Right lobe of liver (tissue), 6 donors: ENCODE data around the gene RAB23. TPM values are rescaled to one million over a fixed set of nuclear protein-coding genes. Genes with fewer than 3 reads are reported as not detected.
"Not testable (repeated sequence)": the region's sequence is repeated elsewhere in the genome, so short reads cannot be mapped to it uniquely, and the experiment has no call there.

Experiments used
- ATAC-seq, 4 donors: fragments of 200-7000 bp; cut with Tn5 transposase; one replicate each; pipeline ENCODE4 v1.9.1; 2020; ENCODE audit warnings: mild to moderate bottlenecking in 4 of 4, moderate library complexity in 4 of 4
- DNase-seq, 3 donors: peaks; one replicate each; pipeline ENCODE4 v3.0.0-alpha.2; 2020
- H3K27ac ChIP-seq, 3 donors: fragments of 200-600 bp; one replicate each; pipeline ENCODE4 v1.8.0; 2022
- H3K27me3 ChIP-seq, 2 donors: fragments of 200-600 bp; one replicate each; pipeline ENCODE4 v1.8.0; 2022
- H3K36me3 ChIP-seq, 4 donors: fragments of 200-600 bp; sonication (generic) in 1 of 4; one replicate each; pipeline versions ENCODE4 v1.5.1 to v1.8.0; 2017 to 2022; ENCODE audit warnings: control low read depth in 1 of 4
- H3K4me1 ChIP-seq, 4 donors: fragments of 200-600 bp; sonication (generic) in 1 of 4; one replicate each; pipeline versions ENCODE4 v1.5.1 to v1.8.0; 2017 to 2022; ENCODE audit warnings: control low read depth in 1 of 4
- H3K4me3 ChIP-seq, 3 donors: fragments of 200-600 bp; one replicate each; pipeline ENCODE4 v1.8.0; 2022
- H3K9me3 ChIP-seq, 4 donors: fragments of 200-600 bp; sonication (generic) in 1 of 4; one replicate each; pipeline versions ENCODE4 v1.5.1 to v1.8.0; 2017 to 2022; ENCODE audit warnings: control low read depth in 1 of 4
- POLR2A ChIP-seq: fragments of 450-650 bp; IDR thresholded peaks from one replicate; pipeline ENCODE4 v1.6.1; 2017; ENCODE audit warnings: antibody characterized with exemption, mild to moderate bottlenecking
- whole genome bisulfite sequencing: methylation state at CpG from one replicate; pipeline ENCODE4 v1.1.6; 2018; ENCODE audit warnings: low coverage, low lambda C conversion rate; ENCODE audit not compliant: insufficient coverage; ENCODE audit errors: missing lambda C conversion rate; 5-methylcytosine and 5-hydroxymethylcytosine counted together
- intact Hi-C, 2 donors: fragments of 100-400 bp; cut with DNase I; formaldehyde crosslinking; loops; one replicate each; pipeline versions ENCODE4 v1.11.2 to v1.14.1; 2022
- total RNA-seq, 6 experiments: library from RNA; depleted of rRNA in 2 of 6; stranded (reverse); fragments of >200 nt in 2 of 6; fragmentation: NEBNext Ultra II Directional in 3 of 6; extraction: Animal tissue kit (Norgen Biotek cat#: 25700) in 3 of 6; gene quantifications; one replicate each; pipeline versions ENCODE4 v1.1.0 to v1.2.4, GENCODE V29; 2016 to 2023
- TF ChIP-seq, protein P1 (sequence below), 4 donors: fragments of 200-600 bp in 3 of 4; fragments of 450-650 bp in 1 of 4; IDR thresholded peaks; one replicate each; pipeline versions ENCODE4 v1.5.1 to v1.8.0; 2016 to 2022; ENCODE audit warnings: antibody characterized with exemption in 4 of 4, mild to moderate bottlenecking in 2 of 4
- donor health status: DM: no; HTN: yes; CAD: no.
- donor health status: DM: no; HTN: no; CAD: no.
- donor health status: DM: no; HTN: no; CAD: no.
- donor health status: DM: no; HTN: yes; CAD: no.
- donor health status: DM: no; HTN: yes; CAD: no.

Gene RAB23
- total RNA-seq, 6 experiments from 2014 or later, result 2.0 to 3.1 (median 2.5) TPM

GRCh38 chr6:57248311-57248895 lies 26.3 kb upstream of the RAB23 start:
- Histone ChIP-seq H3K27me3 (no peaks in the 10 kb centered on the region), H3K27ac (no peak overlapping the region), H3K9me3 (no peaks in the 10 kb centered on the region), H3K4me1 (no peaks in the 10 kb centered on the region), H3K4me3 (no peak overlapping the region), H3K36me3 (no peaks in the 10 kb centered on the region)
- intact Hi-C loops, result no loop called here
- 69% methylated on average over 1 of the region's 2 CpGs for WGBS
- DNase-seq (no peak), ATAC-seq (no peak)
- no peak for TF ChIP-seq POLR2A

GRCh38 chr6:57247603-57248002 lies 25.5 kb upstream of the RAB23 start:
- ATAC-seq, result no peak
- H3K4me3 ChIP-seq, result no peak overlapping the region

GRCh38 chr6:57246307-57246706 lies 24.2 kb upstream of the RAB23 start:
- H3K27ac ChIP-seq, result no peak overlapping the region
- no peak for ATAC-seq
- no peak for DNase-seq
- 84% methylated on average over 6 of the region's 6 CpGs for WGBS
- H3K4me3 ChIP-seq, result no peak overlapping the region
- no peaks in the 10 kb centered on the region for H3K36me3 ChIP-seq
- H3K4me1 ChIP-seq, result no peaks in the 10 kb centered on the region
- TF ChIP-seq POLR2A, result no peak
- intact Hi-C loops, result no loop called here
- no peaks in the 10 kb centered on the region for H3K27me3 ChIP-seq
- no peaks in the 10 kb centered on the region for H3K9me3 ChIP-seq

More at GRCh38 chr6:57247603-57248002, 25.5 kb upstream of the RAB23 start:
- H3K36me3 ChIP-seq, result no peaks in the 10 kb centered on the region
- TF ChIP-seq POLR2A, result no peak
- TF ChIP-seq, protein P1, sequence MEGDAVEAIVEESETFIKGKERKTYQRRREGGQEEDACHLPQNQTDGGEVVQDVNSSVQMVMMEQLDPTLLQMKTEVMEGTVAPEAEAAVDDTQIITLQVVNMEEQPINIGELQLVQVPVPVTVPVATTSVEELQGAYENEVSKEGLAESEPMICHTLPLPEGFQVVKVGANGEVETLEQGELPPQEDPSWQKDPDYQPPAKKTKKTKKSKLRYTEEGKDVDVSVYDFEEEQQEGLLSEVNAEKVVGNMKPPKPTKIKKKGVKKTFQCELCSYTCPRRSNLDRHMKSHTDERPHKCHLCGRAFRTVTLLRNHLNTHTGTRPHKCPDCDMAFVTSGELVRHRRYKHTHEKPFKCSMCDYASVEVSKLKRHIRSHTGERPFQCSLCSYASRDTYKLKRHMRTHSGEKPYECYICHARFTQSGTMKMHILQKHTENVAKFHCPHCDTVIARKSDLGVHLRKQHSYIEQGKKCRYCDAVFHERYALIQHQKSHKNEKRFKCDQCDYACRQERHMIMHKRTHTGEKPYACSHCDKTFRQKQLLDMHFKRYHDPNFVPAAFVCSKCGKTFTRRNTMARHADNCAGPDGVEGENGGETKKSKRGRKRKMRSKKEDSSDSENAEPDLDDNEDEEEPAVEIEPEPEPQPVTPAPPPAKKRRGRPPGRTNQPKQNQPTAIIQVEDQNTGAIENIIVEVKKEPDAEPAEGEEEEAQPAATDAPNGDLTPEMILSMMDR (IDR thresholded peaks at IDR 0.05), result no peak
- no peak for DNase-seq
- intact Hi-C loops, result no loop called here
- no peaks in the 10 kb centered on the region for H3K4me1 ChIP-seq
- no peaks in the 10 kb centered on the region for H3K27me3 ChIP-seq
- H3K9me3 ChIP-seq, result no peaks in the 10 kb centered on the region
- H3K27ac ChIP-seq, result no peak overlapping the region

DNA sequence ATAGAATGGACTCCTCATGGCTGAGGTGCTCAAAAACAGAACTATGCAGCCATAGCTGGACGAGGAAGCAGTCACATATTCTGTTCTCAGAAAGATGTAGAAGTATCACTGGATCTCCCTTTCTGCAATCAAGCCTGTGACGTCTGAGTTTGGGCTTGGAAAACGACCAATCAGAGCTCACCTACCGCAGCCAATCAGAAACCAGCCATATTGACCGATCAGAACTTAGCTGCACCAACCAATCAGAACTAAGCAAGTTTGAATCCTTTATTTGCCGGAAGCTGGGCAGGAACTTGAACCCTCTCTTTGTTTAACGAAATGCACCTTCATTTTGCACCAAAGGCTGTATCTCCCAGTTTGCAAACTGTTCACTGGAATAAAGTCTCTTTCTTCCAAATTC lies 21.8 kb upstream of the RAB23 start:
- intact Hi-C loops, result no loop called here
- H3K36me3 ChIP-seq, result no peaks in the 10 kb centered on the region
- H3K27ac ChIP-seq, result no peak overlapping the region
- ATAC-seq, result no peak
- no peaks in the 10 kb centered on the region for H3K9me3 ChIP-seq
- TF ChIP-seq, protein P1 (IDR thresholded peaks at IDR 0.05), result no peak
- no peak for TF ChIP-seq POLR2A
- H3K4me3 ChIP-seq, result no peak overlapping the region
- H3K4me1 ChIP-seq, result no peaks in the 10 kb centered on the region
- DNase-seq, result no peak
- no peaks in the 10 kb centered on the region for H3K27me3 ChIP-seq
- 65% methylated on average over 4 of the region's 7 CpGs for WGBS

GRCh38 chr6:57243526-57243925 lies 21.4 kb upstream of the RAB23 start:
- intact Hi-C loops, H3K27me3 ChIP-seq, DNase-seq, H3K27ac ChIP-seq, ATAC-seq, H3K4me3 ChIP-seq, H3K9me3 ChIP-seq, H3K4me1 ChIP-seq, H3K36me3 ChIP-seq: not testable (repeated sequence)
- WGBS, result 89% methylated on average over 9 of the region's 13 CpGs

DNA sequence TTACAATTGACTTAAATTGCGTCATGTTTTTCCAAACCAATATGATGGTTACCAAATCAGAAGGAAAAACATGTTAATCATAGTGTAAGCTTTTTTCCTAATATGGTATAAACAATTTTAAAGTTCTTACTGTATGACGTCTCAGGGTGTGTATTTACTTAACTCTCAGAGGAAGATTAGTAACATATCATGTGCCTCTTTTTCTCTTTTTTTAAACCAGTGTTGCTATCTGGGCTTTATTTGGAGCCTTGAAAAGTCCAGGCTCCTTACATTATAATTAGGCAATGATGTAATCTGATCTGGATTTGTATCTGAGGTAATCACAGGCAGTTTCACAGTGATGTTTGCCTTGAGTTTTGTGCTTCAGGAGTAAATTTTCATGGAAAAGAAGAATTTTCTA lies 20.4 kb upstream of the RAB23 start:
- WGBS, result 21% methylated on average over 2 of the region's 2 CpGs
- Histone ChIP-seq H3K36me3 (no peaks in the 10 kb centered on the region), H3K4me3 (no peak overlapping the region), H3K4me1 (no peaks in the 10 kb centered on the region), H3K27ac (no peak overlapping the region), H3K27me3 (no peaks in the 10 kb centered on the region), H3K9me3 (no peaks in the 10 kb centered on the region)
- intact Hi-C loops, result no loop called here
- no peak for DNase-seq
- TF ChIP-seq POLR2A, result no peak
- TF ChIP-seq, protein P1 (IDR thresholded peaks at IDR 0.05), result no peak
- ATAC-seq, result peak in 1 of 4 donors; percentile 25
